GM18867 (cell line): ENCODE data around the gene NTNG2.

Source experiments
- ATAC-seq: cut with Tn5 transposase; IDR thresholded peaks from one replicate; pipeline ENCODE4 v1.9.1; 2021; ENCODE audit warnings: mild to moderate bottlenecking, moderate library complexity; ENCODE audit not compliant: unreplicated experiment

Gene NTNG2

DNA sequence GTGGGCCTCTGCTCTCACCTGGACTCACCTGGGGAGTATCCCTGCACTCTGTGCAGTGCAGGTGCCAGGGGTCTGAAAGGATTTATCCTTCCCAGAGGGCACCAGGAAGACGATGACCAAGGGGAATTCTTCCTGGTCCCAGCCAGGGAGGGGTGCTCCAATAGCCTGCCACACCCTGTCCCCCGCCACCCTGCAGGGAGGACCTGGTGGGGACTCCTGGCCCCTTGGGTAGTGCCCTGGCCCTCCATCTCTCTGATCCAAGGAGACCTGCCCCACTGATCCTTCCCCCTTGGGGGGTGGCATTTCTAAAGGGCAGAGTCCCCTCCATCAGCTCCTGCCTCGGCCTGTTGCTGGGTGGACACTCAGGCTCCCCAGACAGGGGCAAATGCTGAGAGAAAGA lies 70.7 kb downstream of the NTNG2 start:
- no peak for ATAC-seq

DNA sequence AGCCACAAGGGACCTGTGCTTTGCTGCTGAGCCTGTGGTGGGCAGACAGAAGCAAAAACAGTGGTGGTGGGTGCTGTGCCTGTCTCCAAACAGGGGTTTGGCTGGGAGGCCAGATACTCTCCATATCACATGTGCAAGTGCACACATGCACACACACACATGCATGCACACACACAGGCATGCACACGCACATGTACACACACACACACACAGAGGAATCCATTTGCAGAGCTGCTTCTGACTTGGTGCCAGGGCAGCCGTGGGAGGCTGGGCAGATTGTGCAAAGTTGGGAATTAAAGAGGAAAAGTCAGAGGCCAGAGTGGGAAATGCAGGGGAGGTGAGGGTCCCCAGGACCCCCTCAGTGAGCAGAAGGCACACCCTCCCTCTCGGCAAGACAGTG lies 71.3 kb downstream of the NTNG2 start:
- no peak for ATAC-seq

DNA sequence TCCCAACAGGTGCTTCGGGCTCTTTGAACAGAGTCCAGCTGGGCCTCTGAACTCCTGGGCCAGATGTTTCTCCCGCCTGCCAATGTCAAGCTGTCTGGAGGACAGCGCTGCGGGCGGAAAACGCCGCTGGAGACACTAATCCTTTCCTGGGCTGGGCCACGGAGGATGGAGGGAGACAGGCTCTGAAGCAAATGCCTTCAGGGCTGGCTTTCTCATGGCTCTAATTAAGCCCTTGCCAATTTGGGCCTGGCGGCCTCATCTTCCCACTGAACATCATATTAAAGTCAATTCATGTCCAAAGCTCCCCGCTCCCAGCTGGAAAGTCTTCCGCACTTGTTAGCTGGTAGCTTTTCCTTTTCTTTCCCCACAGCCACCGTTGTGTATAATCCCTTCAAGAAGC lies 72.7 kb downstream of the NTNG2 start:
- no peak for ATAC-seq

DNA sequence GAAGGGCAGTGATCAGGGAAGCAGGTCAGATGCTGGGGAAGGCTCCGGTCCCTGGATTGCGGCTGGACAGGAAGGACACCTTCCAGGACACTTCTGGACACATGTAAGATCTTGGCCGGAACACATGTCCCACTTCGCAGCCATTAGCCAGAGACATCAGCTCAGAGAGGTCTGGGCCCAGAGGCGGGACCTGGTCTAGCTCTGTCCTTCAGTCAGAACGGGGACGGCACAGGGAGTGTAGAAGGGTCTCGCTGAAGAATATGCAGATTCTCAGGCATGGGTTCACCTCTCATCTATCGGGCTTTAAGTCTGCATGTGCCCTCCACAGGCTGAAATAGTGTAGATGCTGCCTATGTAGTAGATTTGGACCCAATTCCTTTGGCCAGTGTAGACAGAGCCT lies 73.3 kb downstream of the NTNG2 start:
- no peak for ATAC-seq

DNA sequence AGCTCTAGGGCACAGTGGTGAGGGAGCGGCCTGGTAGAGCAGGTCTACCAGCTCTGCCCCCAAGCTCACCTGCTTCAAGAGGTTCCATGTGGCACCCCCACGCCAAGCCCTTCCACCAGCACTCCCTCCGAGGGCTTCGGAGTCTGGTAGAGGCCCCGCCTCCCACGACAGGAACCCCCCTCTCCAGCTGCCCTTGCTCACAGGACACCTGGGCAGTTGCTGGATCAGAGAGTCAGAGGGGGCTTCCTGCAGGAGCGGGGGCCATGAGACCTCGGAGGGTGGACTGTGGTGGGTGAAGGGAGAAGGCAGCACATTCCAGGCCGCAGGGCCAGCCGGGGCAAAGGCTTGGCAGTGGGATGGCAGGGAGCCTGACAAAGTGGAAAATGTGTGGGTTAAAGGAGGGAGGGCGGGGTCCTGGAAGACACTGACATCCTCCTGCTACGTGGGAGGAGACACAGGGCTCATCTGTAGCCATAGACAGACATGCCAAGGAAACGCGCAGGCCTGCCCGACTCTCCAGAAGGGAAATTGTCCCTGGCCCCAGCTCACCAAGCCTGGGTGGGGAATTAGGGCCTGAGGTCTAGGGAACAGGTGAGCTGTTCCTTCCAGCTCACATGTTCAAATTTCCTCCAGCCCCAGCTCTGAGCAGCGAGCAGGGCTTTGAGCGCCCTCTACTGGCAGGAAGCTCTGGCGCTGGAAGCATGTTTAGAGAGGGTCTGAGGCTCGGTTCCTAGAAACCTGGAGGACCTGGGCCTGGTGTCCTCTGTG lies 74.2 kb downstream of the NTNG2 start:
- no peak for ATAC-seq

DNA sequence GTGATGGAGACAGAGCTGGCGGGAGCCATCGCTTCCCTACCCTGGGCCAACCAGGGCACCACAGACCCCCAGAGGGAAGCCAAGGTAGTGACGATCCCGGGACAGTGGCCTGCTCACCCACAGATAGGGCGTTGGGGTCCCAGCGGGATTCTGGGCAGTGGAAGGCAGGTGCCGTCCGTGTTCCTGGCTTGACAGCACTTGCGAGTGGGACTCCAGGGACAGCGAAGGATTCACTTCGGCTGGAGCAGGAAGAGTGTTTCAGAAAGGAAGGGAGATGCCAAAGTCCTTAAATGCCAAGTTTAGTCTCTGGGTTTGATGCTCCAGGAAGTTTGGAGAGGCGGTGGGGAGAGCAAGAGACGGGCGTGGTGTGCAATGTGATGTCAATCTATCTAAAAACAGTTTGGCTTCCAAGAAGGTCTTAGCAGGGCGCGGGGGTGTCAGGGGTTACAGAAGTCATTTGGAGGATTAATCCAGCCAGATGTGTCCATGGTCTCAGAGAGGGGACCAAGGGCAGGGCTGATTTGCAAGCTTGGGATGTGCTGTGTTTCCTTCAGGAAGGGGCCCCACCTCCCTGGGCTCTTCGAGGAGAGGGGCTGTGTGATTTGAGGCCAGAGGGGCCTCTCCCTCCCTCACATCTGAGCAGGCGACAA lies 74.9 kb downstream of the NTNG2 start:
- ATAC-seq: no peak

DNA sequence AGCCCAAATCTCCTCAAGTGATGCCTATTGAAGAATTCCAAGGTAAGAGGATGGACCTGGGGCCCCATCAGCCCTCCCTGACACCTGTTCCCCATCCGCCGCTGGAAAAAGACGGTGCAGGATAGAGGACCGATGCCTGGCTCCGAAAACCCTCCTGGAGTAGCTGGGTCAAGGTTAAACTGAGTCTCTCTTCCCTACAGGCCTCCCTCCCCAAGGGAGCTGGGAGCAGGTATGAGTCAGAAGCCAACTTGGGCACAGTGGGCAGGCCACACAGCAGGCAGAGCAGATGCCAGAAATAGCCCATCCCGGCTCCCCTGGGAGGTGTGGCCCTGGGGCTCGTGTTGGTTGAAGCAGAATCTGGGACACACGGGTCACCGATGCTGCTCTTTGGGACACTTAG lies 75.6 kb downstream of the NTNG2 start:
- no peak for ATAC-seq

DNA sequence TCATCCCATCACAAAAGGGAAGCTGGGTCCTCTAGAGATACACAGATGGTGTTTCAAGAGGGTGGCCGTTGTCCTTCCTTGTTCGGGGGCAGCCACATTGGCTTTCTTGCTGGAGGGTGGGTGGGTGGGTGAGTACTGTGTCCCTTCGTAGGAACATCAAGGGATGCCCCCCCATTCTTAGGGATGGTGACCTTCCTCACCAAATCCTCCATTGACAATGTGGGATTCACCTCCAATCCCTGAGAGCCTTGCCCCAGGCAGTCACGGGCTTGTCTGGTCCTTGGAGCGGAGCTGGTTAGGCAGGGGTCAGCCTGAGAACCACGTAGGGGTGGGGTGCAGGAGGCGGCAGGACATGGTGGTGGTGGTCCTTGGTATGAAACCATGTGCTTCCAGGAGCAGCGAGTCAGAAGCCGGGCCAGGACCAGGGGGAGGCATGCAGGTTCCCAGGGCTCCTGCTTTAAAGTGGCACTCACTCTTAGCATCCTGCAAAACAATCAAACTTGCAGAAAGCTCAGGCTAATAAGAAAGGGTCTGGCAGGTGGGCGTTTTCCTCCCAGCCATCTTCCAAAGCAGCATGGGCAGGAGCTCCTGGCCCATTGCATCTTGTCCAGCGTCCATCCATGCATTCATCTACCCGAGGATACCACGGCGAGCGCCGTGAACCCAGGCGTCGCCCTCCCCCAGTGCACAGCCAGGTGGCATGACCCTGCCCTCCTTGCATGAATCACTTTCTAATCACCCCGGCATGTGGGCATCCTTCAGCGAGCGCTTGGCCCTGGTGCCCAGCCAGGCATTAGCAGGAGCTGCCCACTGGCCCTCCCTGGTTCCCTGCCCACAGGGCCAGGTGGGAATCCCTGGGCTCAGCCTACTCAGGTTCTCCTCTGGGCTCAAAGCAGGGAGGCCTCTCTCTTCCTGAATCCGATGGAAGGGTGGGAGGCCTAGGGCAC lies 76.4 kb downstream of the NTNG2 start:
- no peak for ATAC-seq

DNA sequence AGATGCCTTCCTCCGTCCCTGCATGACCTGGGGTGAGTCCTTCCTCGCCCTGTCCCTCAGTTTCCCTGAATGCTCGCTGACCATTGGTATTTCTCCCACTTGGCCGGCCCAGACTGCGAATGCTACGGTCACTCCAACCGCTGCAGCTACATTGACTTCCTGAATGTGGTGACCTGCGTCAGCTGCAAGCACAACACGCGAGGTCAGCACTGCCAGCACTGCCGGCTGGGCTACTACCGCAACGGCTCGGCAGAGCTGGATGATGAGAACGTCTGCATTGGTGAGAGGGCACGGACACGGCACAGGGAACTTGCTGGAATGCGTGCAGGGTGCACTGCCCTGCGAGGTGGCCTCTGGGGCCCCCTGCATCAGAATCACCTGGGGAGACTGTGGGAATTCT lies 77.1 kb downstream of the NTNG2 start:
- ATAC-seq: no peak

DNA sequence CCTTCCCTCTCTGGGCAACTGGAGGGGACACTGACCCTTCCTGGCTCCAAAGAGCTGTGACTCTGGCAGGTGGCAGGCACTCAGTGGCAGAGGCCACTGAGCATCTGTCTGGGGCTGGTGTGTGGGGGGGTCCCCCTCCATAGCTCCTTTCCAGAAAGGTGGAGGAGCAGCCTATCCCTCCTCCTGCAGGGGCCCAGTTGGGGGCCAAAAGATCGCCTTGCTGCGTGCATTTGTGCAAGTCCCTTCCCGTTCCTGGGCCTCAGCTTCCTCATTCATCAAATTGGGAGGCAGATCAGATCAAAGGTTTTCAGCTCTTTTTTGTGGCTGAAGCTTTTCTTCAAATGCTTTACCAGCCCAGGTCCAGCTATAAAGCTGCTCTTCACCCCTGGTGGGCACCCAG lies 77.7 kb downstream of the NTNG2 start:
- no peak for ATAC-seq

DNA sequence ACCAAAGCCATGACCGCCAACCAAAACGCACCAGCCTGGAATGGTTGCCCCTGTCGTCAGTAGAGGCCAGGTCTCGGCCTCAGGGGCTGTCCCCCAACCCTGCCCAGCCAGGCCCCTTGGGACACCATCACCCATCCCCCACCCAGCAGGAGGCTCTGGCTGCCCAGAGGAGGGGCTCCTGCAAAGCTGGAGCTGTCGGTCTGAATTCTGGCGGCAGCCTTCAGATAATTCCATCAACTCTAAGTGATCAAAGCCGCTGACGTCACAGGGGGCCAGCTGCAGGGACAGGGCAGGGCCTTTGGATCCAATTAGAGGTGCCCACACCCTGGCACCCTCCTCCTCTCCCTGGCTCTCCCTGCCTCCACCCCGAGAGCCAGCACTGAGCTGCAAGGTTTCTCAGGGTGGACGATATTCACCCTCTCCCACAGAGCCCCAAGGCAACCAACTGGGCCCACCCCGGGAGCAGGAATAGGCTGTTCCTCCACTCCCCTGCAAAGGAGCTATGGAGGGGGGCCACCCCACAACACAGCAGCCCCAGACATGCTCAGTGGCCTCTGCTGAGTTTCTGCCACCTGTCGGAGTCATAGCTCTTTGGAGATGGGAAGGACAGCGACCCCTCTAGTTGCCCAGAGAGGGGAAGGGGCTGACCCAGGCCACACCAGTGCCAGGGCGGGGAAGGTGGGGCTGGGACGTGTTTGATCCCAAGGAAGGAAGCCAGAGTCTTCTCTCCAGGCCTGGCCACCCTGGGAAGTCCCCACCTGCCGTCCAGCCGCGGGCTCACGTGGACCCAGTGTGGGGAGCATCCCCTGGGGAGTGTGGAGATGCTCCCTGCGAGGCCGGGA lies 78.4 kb downstream of the NTNG2 start:
- ATAC-seq: no peak

DNA sequence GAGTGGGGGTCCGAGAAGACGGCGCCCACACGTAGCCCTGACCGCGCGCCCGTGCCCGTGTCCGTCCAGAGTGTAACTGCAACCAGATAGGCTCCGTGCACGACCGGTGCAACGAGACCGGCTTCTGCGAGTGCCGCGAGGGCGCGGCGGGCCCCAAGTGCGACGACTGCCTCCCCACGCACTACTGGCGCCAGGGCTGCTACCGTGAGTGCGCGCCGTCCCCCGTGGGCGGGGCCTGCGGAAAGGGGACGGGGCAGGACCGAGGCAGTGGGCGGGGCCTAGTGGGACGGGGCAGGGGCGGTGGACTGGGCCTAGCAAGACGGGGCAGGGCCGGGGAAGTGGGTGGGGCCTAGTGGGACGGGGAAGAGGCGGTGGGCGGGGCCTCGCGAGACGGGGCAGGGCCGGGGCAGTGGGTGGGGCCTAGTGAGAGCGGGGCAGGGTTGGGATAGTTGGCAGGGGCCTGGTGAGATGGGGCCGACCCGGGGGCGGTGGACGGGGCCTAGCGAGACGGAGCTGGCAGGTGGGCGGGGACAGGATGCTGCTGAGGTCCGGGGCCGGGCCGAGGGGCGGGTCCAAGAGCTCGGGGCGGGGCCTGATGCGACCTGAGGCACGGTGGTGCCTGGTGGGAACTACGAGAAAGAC lies 79.1 kb downstream of the NTNG2 start:
- peak; percentile 74 for ATAC-seq

DNA sequence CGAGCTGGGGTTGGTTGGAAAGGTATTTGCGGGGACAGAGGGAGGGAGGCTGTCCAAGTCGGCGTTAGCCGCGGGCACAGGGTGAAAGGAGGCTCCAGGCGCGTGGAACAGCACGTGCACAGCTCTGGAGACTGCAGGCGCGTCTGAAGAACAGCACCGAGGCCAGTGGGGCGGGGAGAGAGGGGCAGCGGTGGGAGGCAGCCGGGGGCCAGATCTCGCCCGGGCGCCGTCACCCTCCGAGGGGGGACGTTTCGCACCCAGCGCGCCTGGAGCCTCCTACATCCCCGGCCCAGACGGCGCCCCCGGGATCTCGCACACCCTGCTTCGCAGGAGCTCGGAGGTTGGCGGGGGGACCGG lies 79.6 kb downstream of the NTNG2 start:
- ATAC-seq: peak; percentile 7

DNA sequence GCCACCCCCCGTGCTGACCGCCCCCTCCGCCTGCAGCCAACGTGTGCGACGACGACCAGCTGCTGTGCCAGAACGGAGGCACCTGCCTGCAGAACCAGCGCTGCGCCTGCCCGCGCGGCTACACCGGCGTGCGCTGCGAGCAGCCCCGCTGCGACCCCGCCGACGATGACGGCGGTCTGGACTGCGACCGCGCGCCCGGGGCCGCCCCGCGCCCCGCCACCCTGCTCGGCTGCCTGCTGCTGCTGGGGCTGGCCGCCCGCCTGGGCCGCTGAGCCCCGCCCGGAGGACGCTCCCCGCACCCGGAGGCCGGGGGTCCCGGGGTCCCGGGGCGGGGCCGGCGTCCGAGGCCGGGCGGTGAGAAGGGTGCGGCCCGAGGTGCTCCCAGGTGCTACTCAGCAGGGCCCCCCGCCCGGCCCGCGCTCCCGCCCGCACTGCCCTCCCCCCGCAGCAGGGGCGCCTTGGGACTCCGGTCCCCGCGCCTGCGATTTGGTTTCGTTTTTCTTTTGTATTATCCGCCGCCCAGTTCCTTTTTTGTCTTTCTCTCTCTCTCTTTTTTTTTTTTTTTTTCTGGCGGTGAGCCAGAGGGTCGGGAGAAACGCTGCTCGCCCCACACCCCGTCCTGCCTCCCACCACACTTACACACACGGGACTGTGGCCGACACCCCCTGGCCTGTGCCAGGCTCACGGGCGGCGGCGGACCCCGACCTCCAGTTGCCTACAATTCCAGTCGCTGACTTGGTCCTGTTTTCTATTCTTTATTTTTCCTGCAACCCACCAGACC lies 80.2 kb downstream of the NTNG2 start:
- peak; percentile 1 for ATAC-seq

DNA sequence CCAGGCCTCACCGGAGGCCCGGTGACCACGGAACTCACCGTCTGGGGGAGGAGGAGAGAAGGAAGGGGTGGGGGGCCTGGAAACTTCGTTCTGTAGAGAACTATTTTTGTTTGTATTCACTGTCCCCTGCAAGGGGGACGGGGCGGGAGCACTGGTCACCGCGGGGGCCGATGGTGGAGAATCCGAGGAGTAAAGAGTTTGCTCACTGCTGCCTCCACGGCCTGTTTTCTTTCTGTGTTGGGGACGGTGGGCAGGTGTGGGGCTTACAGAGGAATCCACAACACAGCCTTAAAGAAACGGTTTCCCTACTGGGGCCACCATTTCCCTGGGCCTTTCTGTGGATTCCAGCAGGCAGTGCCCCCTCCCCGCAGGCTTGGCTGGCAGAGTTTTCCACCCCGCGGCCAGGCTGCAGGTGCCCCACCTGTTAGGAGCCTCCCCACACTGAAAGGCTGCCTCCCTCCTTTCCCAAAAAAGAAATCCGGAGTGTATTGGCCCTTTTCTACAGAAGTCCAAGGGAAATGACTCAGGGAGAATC lies 80.8 kb downstream of the NTNG2 start:
- no peak for ATAC-seq

DNA sequence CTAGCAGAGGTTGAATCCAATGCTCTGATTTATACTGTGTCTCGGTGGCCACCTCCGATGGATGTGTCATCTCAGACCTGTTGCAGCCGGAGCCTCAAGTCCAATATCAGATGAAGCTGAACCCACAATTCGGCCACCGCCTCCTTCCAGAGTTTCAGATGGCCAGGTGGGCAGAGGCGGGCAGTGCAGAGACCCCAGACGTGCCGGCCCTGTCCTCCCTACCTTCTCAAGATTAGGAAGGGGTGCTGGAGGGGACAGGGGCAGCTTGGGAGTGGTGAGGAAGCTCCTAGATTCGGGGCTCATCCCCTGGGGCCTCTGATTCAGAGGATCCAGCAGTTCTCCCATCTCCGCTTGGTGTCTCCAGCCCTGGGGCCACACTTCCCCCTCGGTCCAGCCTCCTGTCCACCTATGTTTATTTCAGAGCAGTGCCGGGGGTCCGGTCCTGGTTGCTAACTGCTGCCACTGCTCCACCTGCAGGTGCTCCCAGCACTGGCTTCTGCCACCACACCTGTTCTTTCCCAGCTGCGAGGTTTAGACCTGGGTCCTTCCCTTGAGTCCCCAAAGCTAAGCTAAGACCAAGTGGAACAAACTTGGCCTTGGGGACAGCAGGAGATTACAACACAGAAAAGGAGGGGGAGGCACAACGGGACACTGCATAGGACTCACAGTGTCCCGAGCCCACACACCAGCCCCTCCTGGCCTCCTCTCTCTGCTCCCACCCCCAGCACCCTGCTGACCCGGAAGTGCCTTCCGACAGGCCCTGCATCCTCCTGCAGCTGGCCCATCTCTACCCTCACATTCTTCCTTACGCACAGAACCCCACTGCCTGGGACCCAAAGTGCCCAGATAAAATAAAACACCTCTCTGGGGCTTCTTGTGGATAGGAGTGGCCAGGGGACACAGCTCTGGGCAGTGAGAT lies 81.6 kb downstream of the NTNG2 start:
- ATAC-seq: no peak

DNA sequence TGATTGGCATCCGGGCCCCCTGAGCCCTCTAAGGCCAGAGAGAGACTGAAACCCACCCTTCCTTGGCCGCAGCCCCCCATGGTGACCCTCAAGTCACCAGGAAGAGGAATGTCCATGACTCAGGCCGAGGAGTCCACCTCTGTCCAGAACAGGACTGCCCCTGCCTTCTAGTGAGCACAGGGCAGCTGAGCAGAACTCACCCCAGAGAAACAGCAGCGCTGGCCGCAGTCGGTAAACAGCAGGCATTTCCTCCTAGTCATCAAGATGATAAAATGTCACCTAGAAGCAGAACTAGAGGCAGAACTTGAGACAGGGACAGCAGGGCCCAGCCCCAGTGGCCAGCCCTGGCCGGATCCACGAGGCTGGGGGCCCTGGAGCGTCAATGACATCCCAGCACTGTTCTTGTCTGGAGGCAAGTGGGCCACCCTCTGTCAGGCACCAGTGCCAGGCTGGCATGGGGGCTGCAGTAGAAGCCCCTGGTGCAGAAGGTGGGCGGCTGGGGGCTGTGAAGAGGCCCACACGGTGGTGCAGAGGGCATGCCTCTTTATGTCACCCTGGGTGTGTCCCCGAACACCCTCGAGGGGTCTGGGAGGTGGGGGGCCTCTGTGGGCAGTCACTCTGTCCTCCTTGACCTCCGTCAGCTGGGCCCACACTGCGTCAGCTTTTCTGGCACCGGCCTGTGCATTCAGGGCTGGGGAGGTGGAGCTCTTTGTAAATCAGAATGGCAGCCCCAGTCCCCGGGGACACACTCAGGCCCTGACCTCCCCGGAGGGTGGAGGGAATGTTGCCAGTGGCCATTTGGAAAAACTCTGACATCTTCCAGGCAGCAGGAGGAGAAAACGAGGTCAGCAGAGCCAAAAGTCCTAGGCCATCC lies 83.0 kb downstream of the NTNG2 start:
- ATAC-seq: no peak
